Endodermal cell (in vitro differentiated cells): ENCODE measurements around the gene PPP1R14D. TPM values are rescaled to one million over a fixed set of nuclear protein-coding genes. Genes with fewer than 3 reads are reported as not detected.
"Not testable (repeated sequence)": the region's sequence is repeated elsewhere in the genome, so short reads cannot be mapped to it uniquely, and the experiment has no call there.

Experiments used
- DNase-seq: peaks from one replicate; pipeline ENCODE4 v3.0.0-alpha.2; 2017
- H3K27ac ChIP-seq: 2 replicates; pipeline ENCODE4 v1.5.1; 2013; ENCODE audit warnings: mild to moderate bottlenecking, low read depth, low read length, moderate library complexity
- H3K27me3 ChIP-seq: 2 replicates; pipeline ENCODE4 v1.6.1; 2013; ENCODE audit warnings: mild to moderate bottlenecking, low read length, moderate library complexity; ENCODE audit not compliant: insufficient read depth, control insufficient read depth, poor library complexity, severe bottlenecking
- H3K36me3 ChIP-seq: 2 replicates; pipeline ENCODE4 v1.7.0; 2013; ENCODE audit warnings: mild to moderate bottlenecking, low read length, moderate library complexity; ENCODE audit not compliant: control insufficient read depth, insufficient read depth
- H3K4me1 ChIP-seq: one replicate; pipeline ENCODE4 v1.7.0; 2013; ENCODE audit warnings: low read length; ENCODE audit not compliant: control insufficient read depth, insufficient read depth
- H3K4me3 ChIP-seq: 2 replicates; pipeline ENCODE4 v1.5.1; 2013; ENCODE audit warnings: mild to moderate bottlenecking, low read length, moderate library complexity
- H3K9ac ChIP-seq: 2 replicates; pipeline ENCODE4 v1.6.1; 2013; ENCODE audit warnings: mild to moderate bottlenecking, low read length, moderate library complexity; ENCODE audit not compliant: poor library complexity, severe bottlenecking; ENCODE audit errors: extremely low read depth
- H3K9me3 ChIP-seq: 2 replicates; pipeline ENCODE4 v1.6.1; 2013; ENCODE audit warnings: mild to moderate bottlenecking, low read length, moderate library complexity; ENCODE audit not compliant: control insufficient read depth
- H3K27ac Mint-ChIP-seq: 2 replicates; pipeline ENCODE4 v1.8.0; 2020; ENCODE audit warnings: mixed read lengths
- H3K27me3 Mint-ChIP-seq: 2 replicates; pipeline ENCODE4 v1.8.0; 2021; ENCODE audit warnings: mild to moderate bottlenecking, mixed read lengths; ENCODE audit not compliant: insufficient read depth
- H3K36me3 Mint-ChIP-seq: 2 replicates; pipeline ENCODE4 v1.8.0; 2020; ENCODE audit warnings: low read depth, mixed read lengths
- H3K4me1 Mint-ChIP-seq: 2 replicates; pipeline ENCODE4 v1.8.0; 2020; ENCODE audit warnings: mixed read lengths
- H3K4me3 Mint-ChIP-seq: 2 replicates; pipeline ENCODE4 v1.8.0; 2020; ENCODE audit warnings: mild to moderate bottlenecking, moderate library complexity, mixed read lengths
- H3K9me3 Mint-ChIP-seq: 2 replicates; pipeline ENCODE4 v1.8.0; 2020; ENCODE audit warnings: mild to moderate bottlenecking, mixed read lengths
- WGBS, 2 experiments: methylation state at CpG; one replicate each; pipeline versions ENCODE4 v1.1.5 to v1.1.7; 2013; ENCODE audit warnings: missing lambda C conversion rate in 2 of 2, mixed read lengths in 1 of 2; ENCODE audit not compliant: insufficient coverage in 1 of 2, insufficient read length in 1 of 2; 5-methylcytosine and 5-hydroxymethylcytosine counted together
- total RNA-seq, 2 donors: library from RNA; stranded (reverse); fragmentation: NEBNext Ultra II Directional in 1 of 2; extraction: Animal tissue kit (Norgen Biotek cat#: 25700) in 1 of 2; gene quantifications; 2 replicates in 1 of 2; 3 replicates in 1 of 2; pipeline ENCODE4 v1.2.1, GENCODE V29; 2021
- TF ChIP-seq, protein P1 (sequence below): fragments of 200-600 bp; sonication (generic); conservative IDR thresholded peaks from 2 replicates; pipeline ENCODE4 v1.5.0; 2021; ENCODE audit warnings: antibody characterized with exemption, mild to moderate bottlenecking

The PPP1R14D gene
- total RNA-seq, 2 donors from 2014 or later = not detected

DNA sequence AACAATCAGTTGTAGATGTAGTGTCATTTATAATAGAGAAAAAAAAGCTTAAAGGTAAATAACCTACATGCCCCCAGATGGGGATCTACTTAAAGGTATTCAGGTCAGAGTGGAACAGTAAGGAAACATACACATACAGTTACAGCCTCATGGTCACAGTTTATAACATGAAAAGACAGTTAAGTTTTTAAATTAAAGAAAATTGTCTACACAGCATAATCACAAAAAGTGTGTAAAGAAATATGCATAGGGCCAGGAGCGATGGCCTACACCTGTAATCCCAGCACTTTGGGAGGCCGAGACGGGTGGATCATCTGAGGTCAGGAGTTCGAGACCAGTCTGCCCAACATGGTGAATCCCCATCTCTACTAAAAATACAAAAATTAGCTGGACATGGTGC, 38.7 kb upstream of the PPP1R14D start:
- H3K9me3 ChIP-seq = no peaks in the 10 kb centered on the region
- Mint-ChIP-seq H3K4me3 (no peak overlapping the region), H3K36me3 (no peaks in the 10 kb centered on the region), H3K9me3 (no peaks in the 10 kb centered on the region), H3K27ac (no peak overlapping the region), H3K4me1 (peaks cover 9% of the 10 kb centered on the region), H3K27me3 (peaks cover 2% of the 10 kb centered on the region)
- H3K9ac ChIP-seq = no peak overlapping the region
- no peaks in the 10 kb centered on the region for H3K27me3 ChIP-seq
- 90% methylated on average over 4 of the region's 4 CpGs for WGBS, 2 experiments
- TF ChIP-seq, protein P1, sequence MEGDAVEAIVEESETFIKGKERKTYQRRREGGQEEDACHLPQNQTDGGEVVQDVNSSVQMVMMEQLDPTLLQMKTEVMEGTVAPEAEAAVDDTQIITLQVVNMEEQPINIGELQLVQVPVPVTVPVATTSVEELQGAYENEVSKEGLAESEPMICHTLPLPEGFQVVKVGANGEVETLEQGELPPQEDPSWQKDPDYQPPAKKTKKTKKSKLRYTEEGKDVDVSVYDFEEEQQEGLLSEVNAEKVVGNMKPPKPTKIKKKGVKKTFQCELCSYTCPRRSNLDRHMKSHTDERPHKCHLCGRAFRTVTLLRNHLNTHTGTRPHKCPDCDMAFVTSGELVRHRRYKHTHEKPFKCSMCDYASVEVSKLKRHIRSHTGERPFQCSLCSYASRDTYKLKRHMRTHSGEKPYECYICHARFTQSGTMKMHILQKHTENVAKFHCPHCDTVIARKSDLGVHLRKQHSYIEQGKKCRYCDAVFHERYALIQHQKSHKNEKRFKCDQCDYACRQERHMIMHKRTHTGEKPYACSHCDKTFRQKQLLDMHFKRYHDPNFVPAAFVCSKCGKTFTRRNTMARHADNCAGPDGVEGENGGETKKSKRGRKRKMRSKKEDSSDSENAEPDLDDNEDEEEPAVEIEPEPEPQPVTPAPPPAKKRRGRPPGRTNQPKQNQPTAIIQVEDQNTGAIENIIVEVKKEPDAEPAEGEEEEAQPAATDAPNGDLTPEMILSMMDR = no peak
- H3K4me1 ChIP-seq = no peaks in the 10 kb centered on the region
- DNase-seq = no peak
- no peak overlapping the region for H3K4me3 ChIP-seq
- no peak overlapping the region for H3K27ac ChIP-seq
- no peaks in the 10 kb centered on the region for H3K36me3 ChIP-seq

DNA sequence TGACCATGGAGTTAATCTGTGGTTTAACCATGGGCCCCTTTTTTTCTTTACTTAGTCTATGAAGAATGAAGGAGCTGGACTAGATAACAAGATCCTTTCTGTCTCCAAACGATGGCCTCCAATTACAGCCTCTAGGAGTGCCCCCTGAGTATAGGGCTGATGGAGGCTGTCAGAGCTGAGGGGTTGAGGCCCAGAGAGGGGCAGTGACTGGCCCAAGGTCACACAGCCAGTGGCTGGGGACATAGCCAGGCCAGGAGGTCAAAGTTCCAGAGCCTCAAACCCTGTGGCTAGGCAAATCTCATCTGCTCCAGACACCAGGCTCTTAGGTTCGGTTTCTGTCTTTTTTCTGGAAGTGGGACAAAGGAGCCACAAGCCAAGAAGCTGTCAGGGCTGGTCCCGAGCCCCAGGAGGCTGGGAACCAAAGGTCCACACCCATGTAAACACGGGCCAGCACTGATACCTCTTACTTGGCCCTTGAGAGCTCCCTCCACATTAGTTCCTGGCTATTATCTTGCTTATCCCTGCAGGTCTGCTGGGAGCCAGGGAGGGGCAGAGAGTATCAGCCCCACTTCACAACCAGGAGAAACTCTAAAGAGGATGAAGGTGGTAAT, 35.3 kb upstream of the PPP1R14D start:
- Mint-ChIP-seq H3K36me3 (peaks cover 3% of the 10 kb centered on the region), H3K4me3 (no peak overlapping the region), H3K27me3 (peaks cover 2% of the 10 kb centered on the region), H3K27ac (no peak overlapping the region), H3K9me3 (no peaks in the 10 kb centered on the region), H3K4me1 (peaks cover 4% of the 10 kb centered on the region)
- no peak overlapping the region for H3K9ac ChIP-seq
- no peaks in the 10 kb centered on the region for H3K36me3 ChIP-seq
- H3K27ac ChIP-seq = no peak overlapping the region
- WGBS, 2 experiments = 83 to 100% methylated on average over 1 to 4 of the region's 4 CpGs
- no peaks in the 10 kb centered on the region for H3K9me3 ChIP-seq
- no peak overlapping the region for H3K4me3 ChIP-seq
- no peak for DNase-seq
- no peaks in the 10 kb centered on the region for H3K4me1 ChIP-seq
- H3K27me3 ChIP-seq = no peaks in the 10 kb centered on the region
- TF ChIP-seq, protein P1 = no peak

DNA sequence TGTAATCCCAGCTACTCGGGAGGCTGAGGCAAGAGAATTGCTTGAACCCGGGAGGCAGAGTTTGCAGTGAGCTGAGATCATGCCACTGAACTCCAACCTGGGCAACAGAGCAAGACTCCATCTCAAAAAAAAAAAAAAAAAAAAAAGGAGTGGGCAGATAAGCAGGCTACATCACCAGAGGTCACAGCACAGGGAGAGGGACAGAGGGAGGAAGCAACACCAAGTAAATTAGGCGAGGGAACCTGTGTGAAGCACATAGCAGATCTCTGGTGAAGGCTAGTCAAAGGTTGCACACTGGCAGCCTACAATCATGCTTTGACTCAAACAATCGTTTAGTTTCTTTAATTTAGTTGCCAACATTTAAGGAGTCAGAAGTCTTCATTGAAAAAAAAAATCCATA, 32.6 kb upstream of the PPP1R14D start:
- 89 to 95% methylated on average over 2 to 4 of the region's 4 CpGs for WGBS, 2 experiments

More for the DNA sequence above, 32.6 kb upstream of the PPP1R14D start:
- H3K4me3 Mint-ChIP-seq, H3K9ac ChIP-seq, H3K27ac ChIP-seq, H3K27me3 ChIP-seq, H3K4me1 Mint-ChIP-seq, H3K27ac Mint-ChIP-seq, H3K4me3 ChIP-seq, H3K9me3 Mint-ChIP-seq, H3K36me3 ChIP-seq, H3K27me3 Mint-ChIP-seq, DNase-seq, H3K9me3 ChIP-seq, H3K4me1 ChIP-seq: not testable (repeated sequence)
- peaks cover 20% of the 10 kb centered on the region for H3K36me3 Mint-ChIP-seq
